Glutamatergic neuron (in vitro differentiated cells): ENCODE data around the gene FEM1A. TPM values are rescaled to one million over a fixed set of nuclear protein-coding genes. Genes with fewer than 3 reads are reported as not detected.
"Not testable (repeated sequence)": the region's sequence is repeated elsewhere in the genome, so short reads cannot be mapped to it uniquely, and the experiment has no call there.

ENCODE experiments used
- DNase-seq: peaks from one replicate; pipeline ENCODE4 v3.0.0; 2022
- H3K27ac Mint-ChIP-seq: one replicate; pipeline ENCODE4 v1.8.0; 2020; ENCODE audit warnings: mild to moderate bottlenecking, mixed read lengths, inconsistent platforms; ENCODE audit not compliant: unreplicated experiment
- H3K27me3 Mint-ChIP-seq: one replicate; pipeline ENCODE4 v1.8.0; 2020; ENCODE audit warnings: mild to moderate bottlenecking, moderate library complexity, mixed read lengths, inconsistent platforms; ENCODE audit not compliant: unreplicated experiment
- H3K36me3 Mint-ChIP-seq: one replicate; pipeline ENCODE4 v1.8.0; 2020; ENCODE audit warnings: mild to moderate bottlenecking, mixed read lengths, inconsistent platforms; ENCODE audit not compliant: unreplicated experiment
- H3K4me1 Mint-ChIP-seq: one replicate; pipeline ENCODE4 v1.8.0; 2020; ENCODE audit warnings: mild to moderate bottlenecking, low read depth, mixed read lengths, inconsistent platforms; ENCODE audit not compliant: unreplicated experiment
- H3K4me3 Mint-ChIP-seq: one replicate; pipeline ENCODE4 v1.8.0; 2020; ENCODE audit warnings: mild to moderate bottlenecking, mixed read lengths, inconsistent platforms; ENCODE audit not compliant: unreplicated experiment
- H3K9me3 Mint-ChIP-seq: one replicate; pipeline ENCODE4 v1.8.0; 2020; ENCODE audit warnings: mild to moderate bottlenecking, moderate library complexity, mixed read lengths, inconsistent platforms; ENCODE audit not compliant: unreplicated experiment
- CTCF ChIP-seq: fragments of 200-600 bp; sonication (generic); IDR thresholded peaks from one replicate; pipeline ENCODE4 v1.5.0; 2021; ENCODE audit not compliant: partially characterized antibody, unreplicated experiment
- total RNA-seq: library from RNA; stranded (reverse); fragmentation: NEBNext Ultra II Directional; extraction: Animal tissue kit (Norgen Biotek cat#: 25700); gene quantifications from one replicate; pipeline ENCODE4 v1.2.1, GENCODE V29; 2021; ENCODE audit not compliant: unreplicated experiment

Gene FEM1A
- total RNA-seq, 1 donor from 2014 or later: 11.3 TPM

GRCh38 chr19:4816950-4817278 is 25.4 kb downstream of the FEM1A start:
- Mint-ChIP-seq H3K4me1 (no peaks in the 10 kb centered on the region), H3K36me3 (no peaks in the 10 kb centered on the region), H3K27ac (no peak overlapping the region), H3K4me3 (no peak overlapping the region), H3K27me3 (peaks cover 10% of the 10 kb centered on the region), H3K9me3 (peaks cover 4% of the 10 kb centered on the region)
- no peak for TF ChIP-seq CTCF
- no peak for DNase-seq

GRCh38 chr19:4817467-4818277 is 26.1 kb downstream of the FEM1A start:
- no peaks in the 10 kb centered on the region for H3K36me3 Mint-ChIP-seq
- DNase-seq: no peak
- H3K27me3 Mint-ChIP-seq: peaks cover 9% of the 10 kb centered on the region
- no peak overlapping the region for H3K4me3 Mint-ChIP-seq
- no peak overlapping the region for H3K27ac Mint-ChIP-seq
- H3K9me3 Mint-ChIP-seq: peaks cover 4% of the 10 kb centered on the region
- no peak for TF ChIP-seq CTCF
- H3K4me1 Mint-ChIP-seq: no peaks in the 10 kb centered on the region

DNA sequence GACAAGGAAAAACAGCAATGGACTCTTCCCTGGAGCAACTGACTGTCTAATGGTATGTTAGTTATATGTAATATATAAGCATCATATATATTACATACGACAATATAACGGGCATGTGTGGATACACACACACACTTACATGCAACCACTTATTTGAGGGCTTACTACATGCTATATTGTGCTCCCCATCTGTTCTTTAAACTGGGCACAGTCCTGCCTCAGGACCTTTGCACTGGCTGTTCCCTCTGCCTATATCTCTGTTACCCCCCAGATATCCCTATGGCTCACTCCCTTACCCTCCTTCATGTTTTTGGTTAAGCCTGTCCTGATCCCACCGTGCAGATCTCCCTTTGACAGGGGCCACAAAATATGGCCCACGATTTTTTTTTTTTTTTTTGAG is 29.7 kb downstream of the FEM1A start:
- Mint-ChIP-seq H3K36me3 (no peaks in the 10 kb centered on the region), H3K4me3 (no peak overlapping the region), H3K9me3 (peaks cover 2% of the 10 kb centered on the region), H3K27me3 (peaks cover 1% of the 10 kb centered on the region), H3K27ac (no peak overlapping the region), H3K4me1 (no peaks in the 10 kb centered on the region)
- DNase-seq: no peak
- TF ChIP-seq CTCF: no peak

DNA sequence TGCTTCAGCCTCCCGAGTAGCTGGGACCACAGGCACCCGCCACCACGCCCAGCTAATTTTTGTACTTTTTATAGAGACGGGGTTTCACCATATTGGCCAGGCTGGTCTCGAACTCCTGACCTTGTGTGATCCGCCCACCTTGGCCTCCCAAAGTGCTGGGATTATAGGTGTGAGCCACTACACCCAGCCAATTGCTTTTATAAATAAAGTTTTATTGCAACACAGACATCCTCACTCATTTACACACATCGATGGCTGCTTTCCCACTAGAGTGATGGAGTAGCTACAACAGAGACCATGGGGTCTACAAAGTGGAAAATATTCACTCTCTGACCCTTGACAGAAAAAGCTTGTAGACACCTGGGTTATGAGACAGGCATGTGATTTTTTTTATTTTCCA is 30.8 kb downstream of the FEM1A start:
- not testable (repeated sequence) for H3K4me1 Mint-ChIP-seq, H3K27ac Mint-ChIP-seq, H3K27me3 Mint-ChIP-seq, H3K9me3 Mint-ChIP-seq, H3K4me3 Mint-ChIP-seq, DNase-seq, H3K36me3 Mint-ChIP-seq

DNA sequence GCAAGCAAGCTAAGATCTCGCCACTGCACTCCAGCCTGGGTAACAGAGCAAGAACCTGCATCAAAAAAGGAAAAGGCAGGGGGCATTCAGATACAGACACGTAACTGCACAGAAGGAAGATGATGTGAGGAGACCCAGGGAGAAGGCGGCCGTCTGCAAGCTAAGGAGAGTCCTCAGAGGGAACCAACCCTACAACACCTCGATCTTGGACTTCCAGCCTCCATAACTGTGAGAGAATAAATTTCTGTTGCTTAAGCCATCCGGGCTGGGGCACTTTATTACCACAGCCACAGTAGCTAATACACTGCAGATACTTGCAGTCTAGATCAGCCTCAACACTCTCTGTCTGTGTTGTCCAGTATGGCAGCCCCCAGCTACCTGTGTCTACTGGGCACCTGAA is 32.0 kb downstream of the FEM1A start:
- Mint-ChIP-seq H3K36me3 (no peaks in the 10 kb centered on the region), H3K4me1 (no peaks in the 10 kb centered on the region), H3K27ac (no peak overlapping the region), H3K27me3 (peaks cover 1% of the 10 kb centered on the region), H3K9me3 (peaks cover under 1% of the 10 kb centered on the region), H3K4me3 (no peak overlapping the region)
- TF ChIP-seq CTCF: no peak
- no peak for DNase-seq
